IPS-15b (cell line): ENCODE results near the gene UBE2H.
"Not testable (repeated sequence)": the region's sequence is repeated elsewhere in the genome, so short reads cannot be mapped to it uniquely, and the experiment has no call there.

Experiments
- H3K27me3 ChIP-seq: one replicate; pipeline ENCODE4 v1.6.1; 2013; ENCODE audit warnings: low read length; ENCODE audit not compliant: control insufficient read depth, insufficient read depth
- H3K36me3 ChIP-seq: one replicate; pipeline ENCODE4 v1.6.1; 2013; ENCODE audit warnings: low read length; ENCODE audit not compliant: control insufficient read depth, insufficient read depth
- H3K4me1 ChIP-seq: one replicate; pipeline ENCODE4 v1.6.1; 2013; ENCODE audit warnings: mild to moderate bottlenecking, low read length; ENCODE audit not compliant: control insufficient read depth, insufficient read depth
- H3K4me3 ChIP-seq: one replicate; pipeline ENCODE4 v1.5.1; 2013; ENCODE audit warnings: low read depth, low read length
- H3K9ac ChIP-seq: one replicate; pipeline ENCODE4 v1.6.1; 2013; ENCODE audit warnings: low read depth, mild to moderate bottlenecking, low read length
- H3K9me3 ChIP-seq: one replicate; pipeline ENCODE4 v1.6.1; 2013; ENCODE audit warnings: mild to moderate bottlenecking, low read length; ENCODE audit not compliant: control insufficient read depth, insufficient read depth

UBE2H gene

GRCh38 chr7:129797214-129797789 is 155.5 kb downstream of the UBE2H start:
- Histone ChIP-seq H3K9ac (no peak overlapping the region), H3K4me1 (peaks cover 18% of the 10 kb centered on the region), H3K4me3 (no peak overlapping the region), H3K27me3 (peaks cover 2% of the 10 kb centered on the region), H3K36me3 (no peaks in the 10 kb centered on the region), H3K9me3 (no peaks in the 10 kb centered on the region)

- H3K27me3 ChIP-seq: peaks cover 5% of the 10 kb centered on the region
- no peaks in the 10 kb centered on the region for H3K9me3 ChIP-seq
- no peak overlapping the region for H3K9ac ChIP-seq
Measured at GRCh38 chr7:129796186-129796775, 156.5 kb downstream of the UBE2H start.

GRCh38 chr7:129794461-129794860 is 158.3 kb downstream of the UBE2H start:
- Histone ChIP-seq H3K4me1 (peaks cover 11% of the 10 kb centered on the region), H3K27me3 (peaks cover 23% of the 10 kb centered on the region)
- not testable (repeated sequence) for H3K9me3 ChIP-seq, H3K9ac ChIP-seq, H3K36me3 ChIP-seq, H3K4me3 ChIP-seq

More at GRCh38 chr7:129796186-129796775, 156.5 kb downstream of the UBE2H start:
- no peak overlapping the region for H3K4me3 ChIP-seq
- peaks cover 11% of the 10 kb centered on the region for H3K4me1 ChIP-seq
- H3K36me3 ChIP-seq: no peaks in the 10 kb centered on the region

- H3K4me1 ChIP-seq: peaks cover 11% of the 10 kb centered on the region
- H3K9me3 ChIP-seq: no peaks in the 10 kb centered on the region
- H3K9ac ChIP-seq: no peak overlapping the region
- H3K36me3 ChIP-seq: no peaks in the 10 kb centered on the region
- peaks cover 31% of the 10 kb centered on the region for H3K27me3 ChIP-seq
- H3K4me3 ChIP-seq: no peak overlapping the region
Measured at GRCh38 chr7:129793506-129794310, 159.1 kb downstream of the UBE2H start.

GRCh38 chr7:129792721-129793120 is 160.0 kb downstream of the UBE2H start:
- H3K9me3 ChIP-seq: no peaks in the 10 kb centered on the region
- H3K27me3 ChIP-seq: peaks cover 40% of the 10 kb centered on the region
- no peak overlapping the region for H3K4me3 ChIP-seq
- peaks cover 9% of the 10 kb centered on the region for H3K4me1 ChIP-seq
- no peaks in the 10 kb centered on the region for H3K36me3 ChIP-seq
- no peak overlapping the region for H3K9ac ChIP-seq

GRCh38 chr7:129790136-129790535 is 162.6 kb downstream of the UBE2H start:
- Histone ChIP-seq H3K36me3 (no peaks in the 10 kb centered on the region), H3K9ac (no peak overlapping the region), H3K9me3 (no peaks in the 10 kb centered on the region), H3K4me3 (no peak overlapping the region), H3K27me3 (peaks cover 65% of the 10 kb centered on the region), H3K4me1 (peaks cover 10% of the 10 kb centered on the region)

GRCh38 chr7:129789652-129790051 is 163.1 kb downstream of the UBE2H start:
- no peak overlapping the region for H3K4me3 ChIP-seq
- peaks cover 70% of the 10 kb centered on the region for H3K27me3 ChIP-seq
- H3K4me1 ChIP-seq: peaks cover 11% of the 10 kb centered on the region
- no peaks in the 10 kb centered on the region for H3K36me3 ChIP-seq
- no peaks in the 10 kb centered on the region for H3K9me3 ChIP-seq
- no peak overlapping the region for H3K9ac ChIP-seq

GRCh38 chr7:129789000-129789399 is 163.8 kb downstream of the UBE2H start:
- H3K27me3 ChIP-seq: peaks cover 75% of the 10 kb centered on the region
- no peak overlapping the region for H3K4me3 ChIP-seq
- no peaks in the 10 kb centered on the region for H3K36me3 ChIP-seq
- peaks cover 11% of the 10 kb centered on the region for H3K4me1 ChIP-seq
- H3K9ac ChIP-seq: no peak overlapping the region
- no peaks in the 10 kb centered on the region for H3K9me3 ChIP-seq

- Histone ChIP-seq H3K9me3 (no peaks in the 10 kb centered on the region), H3K4me1 (peaks cover 12% of the 10 kb centered on the region), H3K36me3 (no peaks in the 10 kb centered on the region), H3K9ac (no peak overlapping the region), H3K27me3 (peaks cover 94% of the 10 kb centered on the region), H3K4me3 (peak overlapping the region; percentile 8)
Measured at GRCh38 chr7:129786825-129787563, 165.8 kb downstream of the UBE2H start.

- Histone ChIP-seq H3K36me3 (no peaks in the 10 kb centered on the region), H3K9ac (no peak overlapping the region), H3K9me3 (no peaks in the 10 kb centered on the region), H3K4me1 (peaks cover 12% of the 10 kb centered on the region), H3K4me3 (peak overlapping the region; percentile 39), H3K27me3 (peaks cover 94% of the 10 kb centered on the region)
Measured at GRCh38 chr7:129785685-129786514, 166.9 kb downstream of the UBE2H start.
